HG03520 (cell line): ENCODE data around the gene ZNF771.
"Not testable (repeated sequence)": the region's sequence is repeated elsewhere in the genome, so short reads cannot be mapped to it uniquely, and the experiment has no call there.

Experiments
- ATAC-seq: cut with Tn5 transposase; IDR thresholded peaks from one replicate; pipeline ENCODE4 v1.9.1; 2021; ENCODE audit warnings: mild to moderate bottlenecking, moderate library complexity; ENCODE audit not compliant: unreplicated experiment

Gene ZNF771

GRCh38 chr16:30458561-30459394 lies 51.4 kb downstream of the ZNF771 start:
- peak; percentile 81 for ATAC-seq

- no peak for ATAC-seq
Observed at GRCh38 chr16:30459456-30459855, 52.0 kb downstream of the ZNF771 start.

GRCh38 chr16:30461426-30461825 lies 54.0 kb downstream of the ZNF771 start:
- ATAC-seq: not testable (repeated sequence)

GRCh38 chr16:30464078-30464477 lies 56.7 kb downstream of the ZNF771 start:
- ATAC-seq: no peak
